Trophoblast cell (in vitro differentiated cells and primary cell): ENCODE results near the gene CARD16. TPM values are rescaled to one million over a fixed set of nuclear protein-coding genes. Genes with fewer than 3 reads are reported as not detected.
"Not testable (repeated sequence)": the region's sequence is repeated elsewhere in the genome, so short reads cannot be mapped to it uniquely, and the experiment has no call there.

Experiments used
- DNase-seq, 2 donors: peaks; one replicate each; pipeline ENCODE4 v3.0.0-alpha.2; 2016
- H2AFZ ChIP-seq: 2 replicates; pipeline ENCODE4 v1.6.1; 2013; ENCODE audit warnings: low read length, moderate library complexity, mild to moderate bottlenecking; ENCODE audit not compliant: insufficient read depth, poor library complexity
- H2AK5ac ChIP-seq: 2 replicates; pipeline ENCODE4 v1.6.1; 2013; ENCODE audit warnings: mild to moderate bottlenecking, low read length
- H2BK120ac ChIP-seq: 2 replicates; pipeline ENCODE4 v1.6.1; 2013; ENCODE audit warnings: low read length, mild to moderate bottlenecking, moderate library complexity; ENCODE audit not compliant: insufficient read depth, poor library complexity
- H2BK12ac ChIP-seq: 2 replicates; pipeline ENCODE4 v1.6.1; 2013; ENCODE audit warnings: mild to moderate bottlenecking, low read length, moderate library complexity
- H2BK5ac ChIP-seq: 2 replicates; pipeline ENCODE4 v1.6.1; 2013; ENCODE audit warnings: low read length, low read depth, moderate library complexity, mild to moderate bottlenecking; ENCODE audit not compliant: poor library complexity
- H3K14ac ChIP-seq: 2 replicates; pipeline ENCODE4 v1.6.1; 2013; ENCODE audit warnings: mild to moderate bottlenecking, low read length
- H3K18ac ChIP-seq: 2 replicates; pipeline ENCODE4 v1.6.1; 2013; ENCODE audit warnings: mild to moderate bottlenecking, low read length
- H3K23ac ChIP-seq: 2 replicates; pipeline ENCODE4 v1.6.1; 2013; ENCODE audit warnings: low read length
- H3K27ac ChIP-seq: 2 replicates; pipeline ENCODE4 v1.5.1; 2013; ENCODE audit warnings: low read depth, mild to moderate bottlenecking, inconsistent platforms, low read length, moderate library complexity
- H3K27me3 ChIP-seq: 2 replicates; pipeline ENCODE4 v1.6.1; 2013; ENCODE audit warnings: inconsistent platforms, mild to moderate bottlenecking, low read length, moderate library complexity; ENCODE audit not compliant: insufficient read depth
- H3K36me3 ChIP-seq, 2 experiments: 1 replicate in 1 of 2; 2 replicates in 1 of 2; pipeline ENCODE4 v1.6.1; 2013; ENCODE audit warnings: low read length in 2 of 2, mild to moderate bottlenecking in 2 of 2, moderate library complexity in 1 of 2; ENCODE audit not compliant: insufficient read depth in 2 of 2, control insufficient read depth in 1 of 2
- H3K4ac ChIP-seq: 2 replicates; pipeline ENCODE4 v1.6.1; 2013; ENCODE audit warnings: low read depth, mild to moderate bottlenecking, low read length, moderate library complexity
- H3K4me1 ChIP-seq, 2 experiments: 1 replicate in 1 of 2; 2 replicates in 1 of 2; pipeline ENCODE4 v1.6.1; 2013; ENCODE audit warnings: low read length in 2 of 2, mild to moderate bottlenecking in 2 of 2, moderate library complexity in 1 of 2; ENCODE audit not compliant: insufficient read depth in 2 of 2, control insufficient read depth in 1 of 2
- H3K4me2 ChIP-seq: 2 replicates; pipeline ENCODE4 v1.6.1; 2013; ENCODE audit warnings: inconsistent platforms, mild to moderate bottlenecking, low read length, moderate library complexity
- H3K4me3 ChIP-seq: 2 replicates; pipeline ENCODE4 v1.5.1; 2013; ENCODE audit warnings: mild to moderate bottlenecking, low read depth, low read length, inconsistent platforms
- H3K79me1 ChIP-seq: one replicate; pipeline ENCODE4 v1.6.1; 2013; ENCODE audit warnings: low read length
- H3K79me2 ChIP-seq: 2 replicates; pipeline ENCODE4 v1.6.1; 2013; ENCODE audit warnings: low read length, mild to moderate bottlenecking; ENCODE audit not compliant: control insufficient read depth, insufficient read depth, poor library complexity
- H3K9ac ChIP-seq: 2 replicates; pipeline ENCODE4 v1.6.1; 2013; ENCODE audit warnings: mild to moderate bottlenecking, low read length
- H3K9me3 ChIP-seq: 2 replicates; pipeline ENCODE4 v1.6.1; 2013; ENCODE audit warnings: low read depth, mild to moderate bottlenecking, control low read depth, inconsistent platforms, low read length; ENCODE audit not compliant: insufficient read depth
- H4K12ac ChIP-seq: 2 replicates; pipeline ENCODE4 v1.6.1; 2013; ENCODE audit warnings: low read depth, mild to moderate bottlenecking, low read length, moderate library complexity
- H4K8ac ChIP-seq: 2 replicates; pipeline ENCODE4 v1.6.1; 2013; ENCODE audit warnings: low read depth, mild to moderate bottlenecking, low read length, moderate library complexity
- H4K91ac ChIP-seq: one replicate; pipeline ENCODE4 v1.6.1; 2013; ENCODE audit warnings: low read depth, mild to moderate bottlenecking, low read length, moderate library complexity
- WGBS: extraction: QIAGEN DNeasy Blood & Tissue Kit; methylation state at CpG from one replicate; pipeline ENCODE4 v1.1.7; 2013; ENCODE audit warnings: missing lambda C conversion rate; ENCODE audit not compliant: insufficient read length, insufficient coverage; ENCODE audit errors: extremely low coverage; 5-methylcytosine and 5-hydroxymethylcytosine counted together
- polyA plus RNA-seq: library from polyadenylated mRNA; stranded (reverse); fragments of 200-250 nt; gene quantifications from 2 replicates; pipeline ENCODE4 v1.2.3, GENCODE V29; 2013

The CARD16 gene
- 1.4 TPM in 2 replicates for polyA plus RNA-seq

DNA sequence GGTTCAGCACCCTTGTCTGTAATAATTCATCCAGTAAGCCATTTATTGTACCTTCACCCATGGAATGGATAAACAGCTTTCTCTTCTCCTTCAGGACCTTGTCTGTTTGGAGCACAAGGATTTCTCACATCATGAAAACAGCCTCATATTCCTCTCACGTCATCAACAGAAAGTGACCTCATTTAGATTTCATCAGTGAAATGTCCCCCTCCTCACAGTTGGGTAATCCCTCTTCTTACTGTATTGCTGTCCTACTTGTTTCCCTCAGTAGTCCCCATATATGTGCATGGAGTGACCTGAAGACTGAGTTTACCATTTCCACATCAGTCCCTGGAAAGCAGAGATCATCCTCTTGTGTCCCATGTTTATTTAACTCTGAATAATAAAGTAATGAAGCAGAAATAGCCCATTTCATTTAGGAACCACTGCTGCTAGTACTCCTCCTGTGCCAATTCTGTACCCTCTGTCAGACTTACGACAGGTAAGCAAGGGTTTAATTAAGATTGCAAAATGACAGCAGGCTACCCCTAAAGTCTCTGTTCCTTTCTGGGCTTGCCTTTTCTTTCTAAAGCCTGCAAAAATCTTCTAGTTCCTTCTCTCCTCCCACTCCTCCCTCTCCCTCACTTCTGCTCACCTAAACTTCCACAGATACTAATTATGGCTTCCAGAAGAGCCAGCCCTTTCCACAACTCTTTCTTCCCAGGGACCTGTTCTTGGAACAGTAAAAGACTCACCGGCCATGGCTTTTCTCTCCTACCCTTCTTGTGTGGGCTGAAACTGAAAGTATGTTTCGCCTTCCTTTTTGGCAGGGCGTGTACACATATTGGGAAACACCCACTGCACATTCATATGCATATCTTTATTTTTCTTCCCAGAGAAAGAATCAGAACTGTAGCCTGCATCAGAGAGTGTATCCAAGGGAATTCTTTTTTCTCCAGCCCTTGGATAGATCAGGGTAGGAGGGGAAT, at the start of gene CARD16:
TSS of gene CARD16 (minus strand) at position 779 of the 968 bp plus-strand sequence. CDS start at position 741, 38 bp downstream.
- H3K23ac ChIP-seq, H3K9ac ChIP-seq, H3K18ac ChIP-seq, H3K79me2 ChIP-seq, H3K36me3 ChIP-seq, H3K14ac ChIP-seq, H3K4me1 ChIP-seq, H2AFZ ChIP-seq, H4K8ac ChIP-seq, H3K4me2 ChIP-seq, H3K4me3 ChIP-seq, H3K27ac ChIP-seq, H3K79me1 ChIP-seq, H3K9me3 ChIP-seq, H3K27me3 ChIP-seq, H2AK5ac ChIP-seq, H4K91ac ChIP-seq, H3K4ac ChIP-seq: not testable (repeated sequence)
- no CpG with 5 or more reads among the region's 5 CpGs for WGBS
- peak within 1 kb of the TSS; percentile 40 for H2BK5ac ChIP-seq
- H4K12ac ChIP-seq, result peak within 1 kb of the TSS; percentile 43
- peak; percentile 8 to 40 for DNase-seq
- peak within 1 kb of the TSS; percentile 49 for H2BK12ac ChIP-seq
- peak within 1 kb of the TSS; percentile 60 for H2BK120ac ChIP-seq

DNA sequence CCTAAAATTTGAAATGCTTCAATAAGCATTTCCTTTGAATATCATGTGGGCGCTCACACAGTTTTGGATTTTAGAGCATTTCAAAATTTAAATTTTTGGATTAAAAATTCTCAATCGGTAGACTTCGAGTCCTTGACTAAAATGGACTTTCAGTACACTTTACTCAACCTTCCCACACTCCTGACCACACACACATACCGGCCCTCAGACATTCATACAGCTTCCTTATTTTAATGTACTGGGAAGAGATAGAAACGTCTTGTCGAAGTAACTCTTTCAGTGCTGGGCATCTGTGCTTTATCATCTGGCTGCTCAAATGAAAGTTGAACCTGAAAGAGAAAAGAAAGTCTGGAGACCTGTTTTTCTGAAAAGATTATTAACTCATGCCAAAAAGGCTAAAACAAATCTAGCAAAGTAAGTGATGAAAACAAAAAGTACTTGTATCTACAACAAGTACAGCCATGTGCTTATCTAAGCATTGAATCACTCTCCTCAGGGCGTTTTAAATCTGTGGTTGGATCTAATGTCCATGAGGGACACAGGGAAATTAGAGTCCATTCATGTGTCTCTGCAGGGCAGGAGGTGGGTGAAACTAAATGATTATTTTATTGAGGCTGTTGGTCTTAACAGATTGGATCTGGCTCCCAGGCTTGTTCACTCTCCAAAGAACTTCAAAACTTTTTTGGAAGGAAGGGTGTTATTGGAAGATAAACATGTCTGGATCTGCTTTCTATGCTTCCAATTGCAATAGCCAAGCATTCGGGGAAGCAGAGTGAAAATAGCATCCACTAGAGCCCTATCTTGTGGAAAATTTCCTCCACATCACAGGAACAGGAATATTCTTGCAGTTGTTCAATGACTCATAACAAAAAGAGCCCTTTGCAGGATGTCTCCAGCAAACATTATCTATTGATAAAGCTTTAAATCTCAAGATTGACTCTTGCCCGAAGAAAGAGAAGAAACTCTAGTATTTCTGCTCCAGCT, 47.4 kb upstream of the CARD16 start:
- H3K18ac ChIP-seq, result no peak overlapping the region
- H3K9me3 ChIP-seq, result no peaks in the 10 kb centered on the region
- H3K4ac ChIP-seq, result no peak overlapping the region
- no peaks in the 10 kb centered on the region for H3K36me3 ChIP-seq
- H2BK5ac ChIP-seq, result no peak overlapping the region
- no peak overlapping the region for H2AFZ ChIP-seq
- no peaks in the 10 kb centered on the region for H3K79me1 ChIP-seq
- no peak overlapping the region for H3K9ac ChIP-seq
- H3K27me3 ChIP-seq, result no peaks in the 10 kb centered on the region
- H3K4me1 ChIP-seq, result no peaks in the 10 kb centered on the region
- H3K14ac ChIP-seq, result no peak overlapping the region
- no peak overlapping the region for H3K4me2 ChIP-seq
- H4K12ac ChIP-seq, result no peak overlapping the region
- H4K91ac ChIP-seq, result no peak overlapping the region
- H3K79me2 ChIP-seq, result no peaks in the 10 kb centered on the region
- H2BK120ac ChIP-seq, result no peak overlapping the region
- no peak overlapping the region for H4K8ac ChIP-seq
- H2AK5ac ChIP-seq, result no peak overlapping the region
- peak; percentile 47 to 58 for DNase-seq
- WGBS, result no CpG with 5 or more reads among the region's 9 CpGs
- H3K23ac ChIP-seq, result no peak overlapping the region
- no peak overlapping the region for H2BK12ac ChIP-seq
- no peak overlapping the region for H3K4me3 ChIP-seq
- no peak overlapping the region for H3K27ac ChIP-seq

GRCh38 chr11:105081412-105082150, 36.4 kb upstream of the CARD16 start:
- Histone ChIP-seq H3K79me2 (no peaks in the 10 kb centered on the region), H2BK120ac (no peak overlapping the region), H3K79me1 (no peaks in the 10 kb centered on the region), H3K27me3 (no peaks in the 10 kb centered on the region), H3K4me1 (no peaks in the 10 kb centered on the region), H3K4me2 (no peak overlapping the region), H3K18ac (no peak overlapping the region), H2BK12ac (no peak overlapping the region), H3K4me3 (no peak overlapping the region), H4K91ac (no peak overlapping the region), H3K9me3 (no peaks in the 10 kb centered on the region), H3K4ac (no peak overlapping the region), H3K9ac (peak overlapping the region; percentile 31), H4K12ac (no peak overlapping the region), H2AFZ (no peak overlapping the region), H3K14ac (no peak overlapping the region), H2AK5ac (no peak overlapping the region), H3K23ac (no peak overlapping the region), H3K36me3 (no peaks in the 10 kb centered on the region), H4K8ac (no peak overlapping the region), H3K27ac (no peak overlapping the region), H2BK5ac (no peak overlapping the region)
- no CpG with 5 or more reads among the region's 5 CpGs for WGBS
- DNase-seq, result no peak
